ENCODE results near the gene IGF1R. TPM values are rescaled to one million over a fixed set of nuclear protein-coding genes. Genes with fewer than 3 reads are reported as not detected.

IGF1R gene
- total RNA-seq, 1 donor from 2014 or later = 131 TPM

- Mint-ChIP-seq H3K27ac (ENCODE audit: unreplicated experiment) (no peak overlapping the region), H3K27me3 (ENCODE audit: unreplicated experiment) (peaks cover 3% of the 10 kb centered on the region), H3K36me3 (ENCODE audit: low read depth, unreplicated experiment) (peaks cover 11% of the 10 kb centered on the region), H3K9me3 (ENCODE audit: unreplicated experiment) (no peaks in the 10 kb centered on the region), H3K4me1 (ENCODE audit: unreplicated experiment) (no peaks in the 10 kb centered on the region), H3K4me3 (ENCODE audit: unreplicated experiment) (no peak overlapping the region)
- DNase-seq (ENCODE audit: low spot score) = no peak
- no peak for TF ChIP-seq CTCF (IDR thresholded peaks at IDR 0.05; ENCODE audit: unreplicated experiment)
Observed at GRCh38 chr15:98901434-98902072, 253.2 kb downstream of the IGF1R start.

DNA sequence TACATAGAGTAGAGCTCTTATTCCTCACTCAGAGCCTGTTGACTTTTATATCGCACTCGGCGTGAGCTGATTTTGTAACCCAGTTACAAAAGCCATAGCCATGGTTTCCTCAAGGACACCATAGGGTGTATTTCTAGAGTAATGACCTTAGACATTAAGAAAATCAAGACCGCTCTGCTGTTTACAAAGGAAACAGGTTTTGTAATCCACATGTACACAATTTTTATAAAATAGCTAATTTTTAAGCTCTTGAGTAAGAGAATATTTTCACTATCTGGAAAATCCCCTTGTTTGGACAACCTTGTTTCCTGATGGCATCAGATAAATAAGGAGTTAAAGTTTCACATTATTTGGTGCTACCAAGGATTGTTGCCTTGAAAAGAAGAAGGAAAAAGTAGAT is 254.6 kb downstream of the IGF1R start:
- no peak for DNase-seq (ENCODE audit: low spot score)
- H3K36me3 Mint-ChIP-seq (ENCODE audit: low read depth, unreplicated experiment) = peaks cover 4% of the 10 kb centered on the region
- H3K9me3 Mint-ChIP-seq (ENCODE audit: unreplicated experiment) = no peaks in the 10 kb centered on the region
- no peak for TF ChIP-seq CTCF (IDR thresholded peaks at IDR 0.05; ENCODE audit: unreplicated experiment)
- H3K27ac Mint-ChIP-seq (ENCODE audit: unreplicated experiment) = no peak overlapping the region
- no peaks in the 10 kb centered on the region for H3K4me1 Mint-ChIP-seq (ENCODE audit: unreplicated experiment)
- peaks cover 3% of the 10 kb centered on the region for H3K27me3 Mint-ChIP-seq (ENCODE audit: unreplicated experiment)
- H3K4me3 Mint-ChIP-seq (ENCODE audit: unreplicated experiment) = no peak overlapping the region

- no peak for TF ChIP-seq CTCF (IDR thresholded peaks at IDR 0.05; ENCODE audit: unreplicated experiment)
- Mint-ChIP-seq H3K9me3 (ENCODE audit: unreplicated experiment) (no peaks in the 10 kb centered on the region), H3K4me3 (ENCODE audit: unreplicated experiment) (no peak overlapping the region), H3K27me3 (ENCODE audit: unreplicated experiment) (peaks cover 3% of the 10 kb centered on the region), H3K36me3 (ENCODE audit: low read depth, unreplicated experiment) (peaks cover 8% of the 10 kb centered on the region), H3K4me1 (ENCODE audit: unreplicated experiment) (peaks cover 3% of the 10 kb centered on the region), H3K27ac (ENCODE audit: unreplicated experiment) (no peak overlapping the region)
- DNase-seq (ENCODE audit: low spot score) = no peak
Observed at GRCh38 chr15:98903377-98904018, 255.2 kb downstream of the IGF1R start.

DNA sequence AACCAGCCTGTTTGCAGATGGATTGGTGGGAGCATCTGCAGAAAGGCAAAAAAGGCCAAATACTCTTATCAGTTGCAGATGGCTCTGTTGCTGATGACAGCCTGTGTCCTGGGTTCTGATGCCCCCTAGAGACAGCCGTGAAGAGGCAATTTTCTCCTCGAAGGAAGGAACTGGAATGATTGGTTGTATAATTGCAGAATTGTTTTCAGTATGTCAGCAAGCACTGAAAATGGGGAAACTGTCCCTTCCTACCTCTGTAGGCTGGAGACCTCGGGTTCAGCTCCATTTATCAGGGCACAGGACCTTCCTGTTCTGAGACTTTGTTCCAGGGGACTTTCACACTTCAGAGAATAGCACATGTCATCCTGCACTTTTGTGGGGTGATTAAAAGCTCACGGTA is 256.2 kb downstream of the IGF1R start:
- Mint-ChIP-seq H3K9me3 (ENCODE audit: unreplicated experiment) (no peaks in the 10 kb centered on the region), H3K4me1 (ENCODE audit: unreplicated experiment) (peaks cover 3% of the 10 kb centered on the region), H3K27ac (ENCODE audit: unreplicated experiment) (no peak overlapping the region), H3K4me3 (ENCODE audit: unreplicated experiment) (no peak overlapping the region), H3K36me3 (ENCODE audit: low read depth, unreplicated experiment) (peaks cover 12% of the 10 kb centered on the region), H3K27me3 (ENCODE audit: unreplicated experiment) (peaks cover 3% of the 10 kb centered on the region)
- TF ChIP-seq CTCF (IDR thresholded peaks at IDR 0.05; ENCODE audit: unreplicated experiment) = peak; percentile 25
- peak; percentile 42 for DNase-seq (ENCODE audit: low spot score)

Measured in endothelial cell (in vitro differentiated cells).